GM23338 (cell line): ENCODE measurements around the gene STK31. TPM values are rescaled to one million over a fixed set of nuclear protein-coding genes. Genes with fewer than 3 reads are reported as not detected.
"Not testable (repeated sequence)": the region's sequence is repeated elsewhere in the genome, so short reads cannot be mapped to it uniquely, and the experiment has no call there.

Experiments
- ATAC-seq: fragments of 200-7000 bp; cut with Tn5 transposase; 3 replicates; pipeline ENCODE4 v1.9.1; 2020
- DNase-seq: peaks from one replicate; pipeline ENCODE4 v3.0.0-alpha.2; 2015; ENCODE audit warnings: low spot score
- H2AFZ ChIP-seq: fragments of 200-600 bp; sonication (generic); 2 replicates; pipeline ENCODE4 v1.8.0; 2016; ENCODE audit warnings: antibody characterized with exemption, mild to moderate bottlenecking, moderate library complexity
- H3F3A ChIP-seq: fragments of 200-600 bp; sonication (generic); replicated peaks from 2 replicates; pipeline ENCODE4 v1.8.0; 2017; ENCODE audit warnings: antibody characterized with exemption, mixed run types, low read depth
- H3K27ac ChIP-seq: fragments of 200-600 bp; sonication (generic); 2 replicates; pipeline ENCODE4 v1.6.1; 2016; ENCODE audit warnings: low read depth
- H3K27me3 ChIP-seq: fragments of 200-600 bp; sonication (generic); 2 replicates; pipeline ENCODE4 v1.8.0; 2016; ENCODE audit warnings: mild to moderate bottlenecking, mixed run types, moderate library complexity; ENCODE audit not compliant: insufficient read depth
- H3K36me3 ChIP-seq: fragments of 200-600 bp; sonication (generic); 2 replicates; pipeline ENCODE4 v1.8.0; 2016; ENCODE audit warnings: mild to moderate bottlenecking; ENCODE audit not compliant: insufficient read depth
- H3K4me1 ChIP-seq: fragments of 200-600 bp; sonication (generic); 2 replicates; pipeline ENCODE4 v1.8.0; 2016; ENCODE audit warnings: mild to moderate bottlenecking, moderate library complexity; ENCODE audit not compliant: insufficient read depth
- H3K4me2 ChIP-seq: fragments of 200-600 bp; sonication (generic); 2 replicates; pipeline ENCODE4 v1.7.1; 2017; ENCODE audit warnings: mixed run types
- H3K4me3 ChIP-seq: fragments of 200-600 bp; sonication (generic); 2 replicates; pipeline ENCODE4 v1.6.1; 2016; ENCODE audit warnings: mixed run types
- H3K79me2 ChIP-seq: fragments of 200-600 bp; sonication (generic); replicated peaks from 2 replicates; pipeline ENCODE4 v1.8.0; 2017; ENCODE audit warnings: mild to moderate bottlenecking; ENCODE audit not compliant: insufficient read depth
- H3K9me2 ChIP-seq: fragments of 200-600 bp; sonication (generic); 2 replicates; pipeline ENCODE4 v1.8.0; 2017; ENCODE audit not compliant: insufficient read depth
- H4K20me1 ChIP-seq: fragments of 200-600 bp; sonication (generic); replicated peaks from 2 replicates; pipeline ENCODE4 v1.8.0; 2017; ENCODE audit warnings: mild to moderate bottlenecking; ENCODE audit not compliant: insufficient read depth
- H3K27ac Mint-ChIP-seq: 2 replicates; pipeline ENCODE4 v1.8.0; 2020; ENCODE audit warnings: inconsistent platforms, mild to moderate bottlenecking, moderate library complexity, mixed read lengths
- H3K27me3 Mint-ChIP-seq: 3 replicates; pipeline ENCODE4 v1.8.0; 2022; ENCODE audit warnings: low read depth, mild to moderate bottlenecking, moderate library complexity, mixed read lengths, inconsistent platforms; ENCODE audit not compliant: insufficient read depth, poor library complexity
- H3K36me3 Mint-ChIP-seq: 3 replicates; pipeline ENCODE4 v1.8.0; 2021; ENCODE audit warnings: low read depth, mild to moderate bottlenecking, inconsistent platforms, moderate library complexity, mixed read lengths
- H3K4me1 Mint-ChIP-seq: 3 replicates; pipeline ENCODE4 v1.8.0; 2020; ENCODE audit warnings: mild to moderate bottlenecking, inconsistent platforms, mixed read lengths
- H3K4me3 Mint-ChIP-seq: 3 replicates; pipeline ENCODE4 v1.8.0; 2021; ENCODE audit warnings: moderate library complexity, mild to moderate bottlenecking, inconsistent platforms, mixed read lengths
- H3K9me3 Mint-ChIP-seq: 3 replicates; pipeline ENCODE4 v1.8.0; 2020; ENCODE audit warnings: moderate library complexity, mild to moderate bottlenecking, inconsistent platforms, mixed read lengths
- CTCF ChIP-seq, 2 experiments: fragments of 200-600 bp in 1 of 2; sonication (generic) in 1 of 2; conservative IDR thresholded peaks; 2 replicates each; pipeline versions ENCODE4 v1.5.1 to v1.6.1; 2016 to 2017; ENCODE audit warnings: antibody characterized with exemption in 2 of 2, low read depth in 2 of 2, mild to moderate bottlenecking in 2 of 2, moderate library complexity in 1 of 2
- ETS1 ChIP-seq: IDR thresholded peaks from 2 replicates; pipeline ENCODE4 v1.6.1; 2016; ENCODE audit warnings: antibody characterized with exemption
- JUNB ChIP-seq: IDR thresholded peaks from one replicate; pipeline ENCODE4 v1.6.1; 2016; ENCODE audit warnings: antibody characterized with exemption; ENCODE audit not compliant: unreplicated experiment
- NANOG ChIP-seq: IDR thresholded peaks from 2 replicates; pipeline ENCODE4 v1.6.1; 2016; ENCODE audit warnings: antibody characterized with exemption, borderline replicate concordance
- POLR2AphosphoS5 ChIP-seq: IDR thresholded peaks from 2 replicates; pipeline ENCODE4 v1.6.1; 2016; ENCODE audit warnings: antibody characterized with exemption, low read depth
- REST ChIP-seq: IDR thresholded peaks from one replicate; pipeline ENCODE4 v1.6.1; 2018; ENCODE audit warnings: antibody characterized with exemption; ENCODE audit not compliant: unreplicated experiment
- ZNF114 ChIP-seq: fragments of 250-450 bp; sonication (Bioruptor Pico); IDR thresholded peaks from 2 replicates; pipeline ENCODE4 v1.5.0; 2020; ENCODE audit warnings: mild to moderate bottlenecking, moderate library complexity
- ZNF331 ChIP-seq: fragments of 250-450 bp; sonication (Bioruptor Pico); IDR thresholded peaks from 2 replicates; pipeline ENCODE4 v1.5.0; 2020; ENCODE audit warnings: low read depth, mild to moderate bottlenecking, moderate library complexity
- polyA plus RNA-seq: library from polyadenylated mRNA; unstranded; fragments of >200 nt; fragmentation: Nextera tagmentation; extraction: Ambion mirVana; gene quantifications from 2 replicates; pipeline ENCODE4 v1.2.1, GENCODE V29; 2016
- total RNA-seq: library from RNA; depleted of rRNA; stranded (reverse); fragments of >200 nt; shearing (Covaris generic); gene quantifications from 2 replicates; pipeline ENCODE4 v1.2.3, GENCODE V29; 2014

STK31 gene
- total and polyA plus RNA-seq, 2 experiments from 2014 or later = 0.31 to 0.55 TPM

- no peaks in the 10 kb centered on the region for H3K79me2 ChIP-seq
- H3K27me3 Mint-ChIP-seq = peaks cover 51% of the 10 kb centered on the region
- ATAC-seq = no peak
- H3K4me3 ChIP-seq = no peak overlapping the region
- H3K36me3 Mint-ChIP-seq = peaks cover 14% of the 10 kb centered on the region
- peaks cover 18% of the 10 kb centered on the region for H3K4me1 Mint-ChIP-seq
- DNase-seq = no peak
- H4K20me1 ChIP-seq = no peaks in the 10 kb centered on the region
- H3K27ac Mint-ChIP-seq = no peak overlapping the region
- peaks cover 8% of the 10 kb centered on the region for H3K4me1 ChIP-seq
- H3K9me3 Mint-ChIP-seq = peaks cover 20% of the 10 kb centered on the region
- H3K36me3 ChIP-seq = no peaks in the 10 kb centered on the region
- H3F3A ChIP-seq = no peaks in the 10 kb centered on the region
- no peak overlapping the region for H3K27ac ChIP-seq
- H2AFZ ChIP-seq = no peak overlapping the region
- H3K4me2 ChIP-seq = no peak overlapping the region
- no peaks in the 10 kb centered on the region for H3K9me2 ChIP-seq
- H3K4me3 Mint-ChIP-seq = no peak overlapping the region
- TF ChIP-seq NANOG = no peak
- peaks cover 65% of the 10 kb centered on the region for H3K27me3 ChIP-seq
Measured at GRCh38 chr7:23721456-23721855, 11.4 kb downstream of the STK31 start.

GRCh38 chr7:23722587-23723216, 12.7 kb downstream of the STK31 start:
- Mint-ChIP-seq H3K4me1 (peaks cover 18% of the 10 kb centered on the region), H3K9me3 (peaks cover 20% of the 10 kb centered on the region), H3K27me3 (peaks cover 51% of the 10 kb centered on the region), H3K36me3 (peaks cover 14% of the 10 kb centered on the region), H3K4me3 (peak overlapping the region; percentile 59)
- ATAC-seq, H3K9me2 ChIP-seq, H2AFZ ChIP-seq, H3K36me3 ChIP-seq, H3K27ac ChIP-seq, H4K20me1 ChIP-seq, H3K79me2 ChIP-seq, H3K27ac Mint-ChIP-seq, H3F3A ChIP-seq, H3K4me1 ChIP-seq: not testable (repeated sequence)
- Histone ChIP-seq H3K27me3 (peaks cover 74% of the 10 kb centered on the region), H3K4me2 (0 out of 2 replicates have a peak overlapping the region, but pooled peaks have one; percentile 22), H3K4me3 (peak overlapping the region; percentile 43)
- peak; percentile 26 for DNase-seq

- H3K27ac Mint-ChIP-seq, H3K36me3 ChIP-seq, H3K27ac ChIP-seq, H3K9me2 ChIP-seq, H4K20me1 ChIP-seq, H3K79me2 ChIP-seq, H3F3A ChIP-seq, H3K4me1 ChIP-seq, H3K4me3 Mint-ChIP-seq, H2AFZ ChIP-seq, H3K4me3 ChIP-seq: not testable (repeated sequence)
- peaks cover 20% of the 10 kb centered on the region for H3K9me3 Mint-ChIP-seq
- peak; percentile 56 for TF ChIP-seq NANOG
- Histone ChIP-seq H3K4me2 (peak overlapping the region; percentile 2; the same call in 1 of the 2 replicates), H3K27me3 (peaks cover 74% of the 10 kb centered on the region)
- peaks cover 18% of the 10 kb centered on the region for H3K4me1 Mint-ChIP-seq
- DNase-seq (peak; percentile 48), ATAC-seq (peak; percentile 44; the same call in 2 of the 3 replicates)
- H3K27me3 Mint-ChIP-seq = peaks cover 52% of the 10 kb centered on the region
- peaks cover 14% of the 10 kb centered on the region for H3K36me3 Mint-ChIP-seq
Measured at GRCh38 chr7:23724113-23724512, 14.1 kb downstream of the STK31 start.

- H3K9me2 ChIP-seq = no peaks in the 10 kb centered on the region
- ATAC-seq (no peak), DNase-seq (no peak)
- Mint-ChIP-seq H3K36me3 (peaks cover 33% of the 10 kb centered on the region), H3K27ac (no peak overlapping the region), H3K4me1 (no peaks in the 10 kb centered on the region), H3K4me3 (no peak overlapping the region), H3K27me3 (peaks cover 3% of the 10 kb centered on the region), H3K9me3 (peaks cover 46% of the 10 kb centered on the region)
- H3K27me3 ChIP-seq = no peaks in the 10 kb centered on the region
- no peak overlapping the region for H3K4me2 ChIP-seq
- no peak overlapping the region for H3K4me3 ChIP-seq
- no peaks in the 10 kb centered on the region for H3F3A ChIP-seq
- peaks cover 5% of the 10 kb centered on the region; the same call in 1 of the 2 replicates for H3K36me3 ChIP-seq
- no peak overlapping the region for H3K27ac ChIP-seq
- no peaks in the 10 kb centered on the region for H3K4me1 ChIP-seq
- no peaks in the 10 kb centered on the region for H3K79me2 ChIP-seq
- no peak overlapping the region for H2AFZ ChIP-seq
- no peaks in the 10 kb centered on the region for H4K20me1 ChIP-seq
- no peak for TF ChIP-seq CTCF (conservative IDR thresholded peaks at IDR 0.05; ENCODE audit: low read depth in 2 of 2)
- no peak for TF ChIP-seq ZNF331 (CRISPR knock-in tag)
- no peak for TF ChIP-seq ETS1
- no peak for TF ChIP-seq JUNB
- no peak for TF ChIP-seq POLR2AphosphoS5
- TF ChIP-seq REST = no peak
- no peak for TF ChIP-seq ZNF114 (CRISPR knock-in tag)
Measured at GRCh38 chr7:23742051-23742450, 32.0 kb downstream of the STK31 start.
